GM13976 (cell line): ENCODE measurements around the gene GRIK2.

Experiments used
- DNase-seq: peaks from one replicate; pipeline ENCODE4 v3.0.0; 2012; ENCODE audit warnings: low spot score
- in situ Hi-C: fragments of 300-500 bp; cut with MboI; formaldehyde crosslinking; loops from one replicate; pipeline ENCODE4 v1.12.0; 2022; ENCODE audit warnings: low sequenced_read_pairs, mixed read lengths, inconsistent platforms; ENCODE audit not compliant: unreplicated experiment
- TF ChIP-seq, protein P1 (sequence below): IDR thresholded peaks from 2 replicates; pipeline ENCODE4 v1.5.1; 2012; ENCODE audit warnings: borderline replicate concordance, mild to moderate bottlenecking; ENCODE audit not compliant: insufficient read depth; ENCODE audit errors: extremely low read depth, missing control alignments, control extremely low read depth

Gene GRIK2

DNA sequence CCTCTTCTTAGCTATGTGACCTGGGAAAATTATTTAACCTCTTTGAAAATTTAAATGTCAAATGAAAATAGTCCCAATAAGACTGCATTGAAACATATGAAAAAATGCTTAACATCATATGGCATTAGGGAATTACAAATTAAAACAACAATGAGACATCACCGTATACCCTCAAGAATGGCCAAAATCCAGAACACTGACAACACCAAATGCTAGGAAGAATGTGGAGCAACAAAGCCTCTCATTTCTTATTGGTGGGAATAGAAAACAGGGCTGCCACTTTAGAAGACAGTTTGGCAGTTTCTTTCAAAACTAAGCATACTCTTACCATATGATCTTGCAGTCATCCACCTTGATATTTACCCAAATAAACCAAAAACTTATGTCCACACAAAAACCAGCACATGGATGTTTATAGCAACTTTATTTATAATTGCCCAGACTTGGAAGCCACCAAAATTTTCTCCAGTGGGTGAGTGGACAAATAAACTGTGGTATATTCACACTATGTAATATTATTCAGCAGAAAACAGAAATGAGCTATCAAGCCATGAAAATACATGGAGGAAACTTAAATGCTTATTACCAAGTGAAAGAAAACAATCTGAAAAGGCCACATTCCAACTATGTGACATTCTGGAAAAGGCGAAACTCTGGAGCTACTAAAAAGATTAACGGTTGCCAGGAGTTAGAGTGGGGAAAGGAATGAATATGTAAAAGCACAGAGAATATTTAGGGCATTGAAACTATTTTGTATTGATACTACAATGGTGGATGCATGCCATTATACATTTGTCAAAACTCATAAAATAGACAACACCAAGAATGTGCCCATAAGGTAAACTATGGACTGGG lies 459.9 kb downstream of the GRIK2 start:
- TF ChIP-seq, protein P1, sequence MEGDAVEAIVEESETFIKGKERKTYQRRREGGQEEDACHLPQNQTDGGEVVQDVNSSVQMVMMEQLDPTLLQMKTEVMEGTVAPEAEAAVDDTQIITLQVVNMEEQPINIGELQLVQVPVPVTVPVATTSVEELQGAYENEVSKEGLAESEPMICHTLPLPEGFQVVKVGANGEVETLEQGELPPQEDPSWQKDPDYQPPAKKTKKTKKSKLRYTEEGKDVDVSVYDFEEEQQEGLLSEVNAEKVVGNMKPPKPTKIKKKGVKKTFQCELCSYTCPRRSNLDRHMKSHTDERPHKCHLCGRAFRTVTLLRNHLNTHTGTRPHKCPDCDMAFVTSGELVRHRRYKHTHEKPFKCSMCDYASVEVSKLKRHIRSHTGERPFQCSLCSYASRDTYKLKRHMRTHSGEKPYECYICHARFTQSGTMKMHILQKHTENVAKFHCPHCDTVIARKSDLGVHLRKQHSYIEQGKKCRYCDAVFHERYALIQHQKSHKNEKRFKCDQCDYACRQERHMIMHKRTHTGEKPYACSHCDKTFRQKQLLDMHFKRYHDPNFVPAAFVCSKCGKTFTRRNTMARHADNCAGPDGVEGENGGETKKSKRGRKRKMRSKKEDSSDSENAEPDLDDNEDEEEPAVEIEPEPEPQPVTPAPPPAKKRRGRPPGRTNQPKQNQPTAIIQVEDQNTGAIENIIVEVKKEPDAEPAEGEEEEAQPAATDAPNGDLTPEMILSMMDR: no peak
- no peak for DNase-seq
- in situ Hi-C loops: no loop called here

GRCh38 chr6:101876431-101876830 lies 482.9 kb downstream of the GRIK2 start:
- in situ Hi-C loops: no loop called here
- TF ChIP-seq, protein P1: no peak
- DNase-seq: no peak

- in situ Hi-C loops: no loop called here
- DNase-seq: no peak
- TF ChIP-seq, protein P1: no peak
These were observed 485.2 kb downstream of the GRIK2 start for GRCh38 chr6:101878554-101879276.

DNA sequence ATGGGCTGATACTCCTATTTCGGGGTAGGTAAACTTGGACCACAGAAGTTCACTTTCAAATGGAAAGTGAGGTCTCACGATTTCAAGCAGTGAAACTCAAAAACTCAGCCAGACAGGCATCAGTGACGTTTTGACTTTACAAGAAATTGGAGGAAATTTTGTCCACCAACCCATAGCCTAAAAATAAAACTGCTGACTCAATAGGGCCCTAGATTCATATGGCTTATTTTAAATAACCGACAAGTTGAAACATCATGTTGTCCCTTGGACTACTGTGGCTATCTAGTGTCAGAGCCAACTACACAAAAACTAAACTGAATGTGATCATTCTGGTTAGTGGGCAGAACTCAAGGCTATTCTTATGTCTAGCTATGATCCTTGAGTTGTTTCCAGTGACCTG lies 486.3 kb downstream of the GRIK2 start:
- in situ Hi-C loops: no loop called here
- TF ChIP-seq, protein P1: no peak

GRCh38 chr6:101883505-101883904 lies 490.0 kb downstream of the GRIK2 start:
- no peak for DNase-seq
- in situ Hi-C loops: no loop called here
- TF ChIP-seq, protein P1: no peak

More for the DNA sequence above, 486.3 kb downstream of the GRIK2 start:
- no peak for DNase-seq

DNA sequence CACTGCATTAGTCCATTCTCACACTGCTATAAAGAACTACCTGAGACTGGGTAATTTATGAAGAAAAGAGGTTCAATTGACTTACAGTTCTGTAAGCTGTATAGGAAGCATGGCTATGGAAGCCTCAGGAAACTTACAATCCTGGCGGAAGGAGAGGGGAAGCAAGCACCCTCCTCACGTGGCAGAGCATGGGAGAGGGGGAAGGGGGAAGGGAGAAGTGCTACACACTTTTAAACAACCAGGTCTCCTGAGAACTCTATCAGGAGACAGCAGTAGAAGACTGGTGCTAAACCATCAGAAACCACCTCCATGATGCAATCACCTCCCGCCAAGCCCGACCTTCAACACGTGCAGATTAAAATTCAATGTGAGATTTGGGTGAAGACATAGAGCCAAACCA lies 494.0 kb downstream of the GRIK2 start:
- TF ChIP-seq, protein P1: no peak
- DNase-seq: no peak
- in situ Hi-C loops: no loop called here
